Neural cell (in vitro differentiated cells): ENCODE data around the gene PTPRD. TPM values are rescaled to one million over a fixed set of nuclear protein-coding genes. Genes with fewer than 3 reads are reported as not detected.

Source experiments
- H2AFZ ChIP-seq: fragments of 200-600, 300-800 bp; sonication (generic), shearing (Covaris generic); 2 replicates; pipeline ENCODE4 v1.6.0; 2014; ENCODE audit warnings: low read depth, mild to moderate bottlenecking, antibody characterized with exemption, low read length, moderate library complexity
- H3F3A ChIP-seq: fragments of 200-600 bp; shearing (Covaris generic); 2 replicates; pipeline ENCODE4 v1.6.1; 2016; ENCODE audit warnings: mild to moderate bottlenecking, moderate library complexity, mixed read lengths, antibody characterized with exemption, low read length; ENCODE audit not compliant: insufficient read depth, poor library complexity, severe bottlenecking
- H3K27ac ChIP-seq: fragments of 200-600, 300-800 bp; sonication (generic), shearing (Covaris generic); 2 replicates; pipeline ENCODE4 v1.5.1; 2014; ENCODE audit warnings: mild to moderate bottlenecking, low read length, moderate library complexity
- H3K27me3 ChIP-seq: fragments of 300-800, 200-600 bp; sonication (generic), shearing (Covaris generic); 2 replicates; pipeline ENCODE4 v1.6.0; 2014; ENCODE audit warnings: mild to moderate bottlenecking, low read depth, low read length, moderate library complexity; ENCODE audit not compliant: insufficient read depth
- H3K36me3 ChIP-seq: fragments of 300-800, 200-600 bp; sonication (generic), shearing (Covaris generic); 2 replicates; pipeline ENCODE4 v1.5.1; 2014; ENCODE audit warnings: mild to moderate bottlenecking, antibody characterized with exemption, low read length, moderate library complexity; ENCODE audit not compliant: insufficient read depth
- H3K4me2 ChIP-seq: fragments of 300-800, 200-600 bp; sonication (generic), shearing (Covaris generic); 2 replicates; pipeline ENCODE4 v1.6.0; 2014; ENCODE audit warnings: mild to moderate bottlenecking, low read length
- H3K4me3 ChIP-seq: fragments of 300-800, 200-600 bp; sonication (generic), shearing (Covaris generic); 2 replicates; pipeline ENCODE4 v1.5.1; 2014; ENCODE audit warnings: mild to moderate bottlenecking, low read length, moderate library complexity
- H3K79me2 ChIP-seq: fragments of 200-600 bp; shearing (Covaris generic); replicated peaks from 2 replicates; pipeline ENCODE4 v1.6.0; 2014; ENCODE audit warnings: mild to moderate bottlenecking, low read length, moderate library complexity; ENCODE audit not compliant: insufficient read depth
- H3K9ac ChIP-seq: fragments of 300-800, 200-600 bp; sonication (generic), shearing (Covaris generic); 2 replicates; pipeline ENCODE4 v1.6.1; 2016; ENCODE audit warnings: mild to moderate bottlenecking, low read length, mixed read lengths
- H3K9me2 ChIP-seq: fragments of 200-600 bp; shearing (Covaris generic); 2 replicates; pipeline ENCODE4 v1.6.1; 2016; ENCODE audit warnings: mild to moderate bottlenecking, low read length, mixed read lengths; ENCODE audit not compliant: insufficient read depth
- H3K9me3 ChIP-seq: fragments of 200-600, 300-800 bp; sonication (generic), shearing (Covaris generic); 2 replicates; pipeline ENCODE4 v1.6.1; 2016; ENCODE audit warnings: mild to moderate bottlenecking, mixed run types, low read length, moderate library complexity, mixed read lengths
- H4K20me1 ChIP-seq: fragments of 200-600 bp; shearing (Covaris generic); 2 replicates; pipeline ENCODE4 v1.6.1; 2016; ENCODE audit warnings: mild to moderate bottlenecking, mixed run types; ENCODE audit not compliant: insufficient read depth
- EP300 ChIP-seq: fragments of 450-650 bp; conservative IDR thresholded peaks from 2 replicates; pipeline ENCODE4 v1.6.1; 2014; ENCODE audit warnings: antibody characterized with exemption, mild to moderate bottlenecking, moderate library complexity; ENCODE audit not compliant: poor library complexity, severe bottlenecking
- EZH2 ChIP-seq: fragments of 200-600, 300-800 bp; shearing (Covaris generic), sonication (generic); IDR thresholded peaks from 2 replicates; pipeline ENCODE4 v1.6.1; 2014; ENCODE audit warnings: antibody characterized with exemption, low read length, borderline replicate concordance, mild to moderate bottlenecking; ENCODE audit not compliant: insufficient read depth, poor library complexity, severe bottlenecking
- MXI1 ChIP-seq: fragments of 450-650 bp; conservative IDR thresholded peaks from 2 replicates; pipeline ENCODE4 v1.6.1; 2014; ENCODE audit warnings: antibody characterized with exemption, mild to moderate bottlenecking; ENCODE audit not compliant: poor library complexity, severe bottlenecking
- POLR2AphosphoS5 ChIP-seq: IDR thresholded peaks from 2 replicates; pipeline ENCODE4 v1.6.1; 2012
- RAD21 ChIP-seq: fragments of 450-650 bp; conservative IDR thresholded peaks from 2 replicates; pipeline ENCODE4 v1.6.1; 2014; ENCODE audit warnings: antibody characterized with exemption, mild to moderate bottlenecking, moderate library complexity
- SMC3 ChIP-seq: fragments of 450-650 bp; conservative IDR thresholded peaks from 2 replicates; pipeline ENCODE4 v1.6.1; 2014; ENCODE audit warnings: antibody characterized with exemption, mild to moderate bottlenecking, moderate library complexity; ENCODE audit not compliant: poor library complexity
- TAF1 ChIP-seq: IDR thresholded peaks from 2 replicates; pipeline ENCODE4 v1.6.1; 2012; ENCODE audit warnings: low read depth
- polyA plus RNA-seq: library from polyadenylated mRNA; depleted of rRNA; stranded (reverse); fragments of >200 nt; gene quantifications from 2 replicates; pipeline ENCODE4 v1.2.3, GENCODE V29; 2014
- TF ChIP-seq, protein P1 (sequence below): IDR thresholded peaks from 2 replicates; pipeline ENCODE4 v1.6.1; 2012; ENCODE audit warnings: borderline replicate concordance
- TF ChIP-seq, protein P2 (sequence below): fragments of 450-650 bp; IDR thresholded peaks from 2 replicates; pipeline ENCODE4 v1.5.1; 2014; ENCODE audit warnings: antibody characterized with exemption, mild to moderate bottlenecking, moderate library complexity; ENCODE audit not compliant: poor library complexity, severe bottlenecking

Gene PTPRD
- polyA plus RNA-seq, 1 donor from 2014 or later: 143 TPM

DNA sequence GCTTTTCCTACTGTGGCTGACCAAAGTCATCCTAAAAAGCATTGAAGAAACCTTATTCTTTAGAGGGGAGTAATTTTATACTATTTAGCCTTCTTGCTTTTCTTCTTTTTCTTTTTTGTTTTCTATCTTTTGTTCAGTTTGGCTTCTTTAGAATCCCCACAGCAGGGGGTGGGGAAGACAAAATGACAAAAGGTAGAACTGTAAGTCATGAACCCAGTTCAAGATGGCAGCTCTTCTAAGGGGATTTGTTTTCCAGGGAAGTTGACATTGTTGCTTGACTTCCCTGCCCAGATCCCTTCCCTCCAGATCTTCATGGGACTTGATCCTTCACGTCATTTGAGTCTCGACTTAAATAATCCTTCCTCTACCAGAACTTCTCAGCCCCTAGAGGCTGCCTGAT lies 2120.8 kb downstream of the PTPRD start:
- no peaks in the 10 kb centered on the region for H3K79me2 ChIP-seq
- H3K27me3 ChIP-seq: no peaks in the 10 kb centered on the region
- no peak overlapping the region for H2AFZ ChIP-seq
- H3F3A ChIP-seq: no peaks in the 10 kb centered on the region
- peaks cover 10% of the 10 kb centered on the region for H3K36me3 ChIP-seq
- H4K20me1 ChIP-seq: no peaks in the 10 kb centered on the region
- no peaks in the 10 kb centered on the region for H3K9me3 ChIP-seq
- H3K9me2 ChIP-seq: no peaks in the 10 kb centered on the region
- no peak overlapping the region for H3K4me2 ChIP-seq
- TF ChIP-seq RAD21: no peak
- TF ChIP-seq EP300: no peak
- TF ChIP-seq, protein P1, sequence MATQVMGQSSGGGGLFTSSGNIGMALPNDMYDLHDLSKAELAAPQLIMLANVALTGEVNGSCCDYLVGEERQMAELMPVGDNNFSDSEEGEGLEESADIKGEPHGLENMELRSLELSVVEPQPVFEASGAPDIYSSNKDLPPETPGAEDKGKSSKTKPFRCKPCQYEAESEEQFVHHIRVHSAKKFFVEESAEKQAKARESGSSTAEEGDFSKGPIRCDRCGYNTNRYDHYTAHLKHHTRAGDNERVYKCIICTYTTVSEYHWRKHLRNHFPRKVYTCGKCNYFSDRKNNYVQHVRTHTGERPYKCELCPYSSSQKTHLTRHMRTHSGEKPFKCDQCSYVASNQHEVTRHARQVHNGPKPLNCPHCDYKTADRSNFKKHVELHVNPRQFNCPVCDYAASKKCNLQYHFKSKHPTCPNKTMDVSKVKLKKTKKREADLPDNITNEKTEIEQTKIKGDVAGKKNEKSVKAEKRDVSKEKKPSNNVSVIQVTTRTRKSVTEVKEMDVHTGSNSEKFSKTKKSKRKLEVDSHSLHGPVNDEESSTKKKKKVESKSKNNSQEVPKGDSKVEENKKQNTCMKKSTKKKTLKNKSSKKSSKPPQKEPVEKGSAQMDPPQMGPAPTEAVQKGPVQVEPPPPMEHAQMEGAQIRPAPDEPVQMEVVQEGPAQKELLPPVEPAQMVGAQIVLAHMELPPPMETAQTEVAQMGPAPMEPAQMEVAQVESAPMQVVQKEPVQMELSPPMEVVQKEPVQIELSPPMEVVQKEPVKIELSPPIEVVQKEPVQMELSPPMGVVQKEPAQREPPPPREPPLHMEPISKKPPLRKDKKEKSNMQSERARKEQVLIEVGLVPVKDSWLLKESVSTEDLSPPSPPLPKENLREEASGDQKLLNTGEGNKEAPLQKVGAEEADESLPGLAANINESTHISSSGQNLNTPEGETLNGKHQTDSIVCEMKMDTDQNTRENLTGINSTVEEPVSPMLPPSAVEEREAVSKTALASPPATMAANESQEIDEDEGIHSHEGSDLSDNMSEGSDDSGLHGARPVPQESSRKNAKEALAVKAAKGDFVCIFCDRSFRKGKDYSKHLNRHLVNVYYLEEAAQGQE: no peak
- no peak for TF ChIP-seq EZH2
- TF ChIP-seq MXI1: no peak
- no peak for TF ChIP-seq TAF1
- no peak for TF ChIP-seq SMC3
- TF ChIP-seq, protein P2, sequence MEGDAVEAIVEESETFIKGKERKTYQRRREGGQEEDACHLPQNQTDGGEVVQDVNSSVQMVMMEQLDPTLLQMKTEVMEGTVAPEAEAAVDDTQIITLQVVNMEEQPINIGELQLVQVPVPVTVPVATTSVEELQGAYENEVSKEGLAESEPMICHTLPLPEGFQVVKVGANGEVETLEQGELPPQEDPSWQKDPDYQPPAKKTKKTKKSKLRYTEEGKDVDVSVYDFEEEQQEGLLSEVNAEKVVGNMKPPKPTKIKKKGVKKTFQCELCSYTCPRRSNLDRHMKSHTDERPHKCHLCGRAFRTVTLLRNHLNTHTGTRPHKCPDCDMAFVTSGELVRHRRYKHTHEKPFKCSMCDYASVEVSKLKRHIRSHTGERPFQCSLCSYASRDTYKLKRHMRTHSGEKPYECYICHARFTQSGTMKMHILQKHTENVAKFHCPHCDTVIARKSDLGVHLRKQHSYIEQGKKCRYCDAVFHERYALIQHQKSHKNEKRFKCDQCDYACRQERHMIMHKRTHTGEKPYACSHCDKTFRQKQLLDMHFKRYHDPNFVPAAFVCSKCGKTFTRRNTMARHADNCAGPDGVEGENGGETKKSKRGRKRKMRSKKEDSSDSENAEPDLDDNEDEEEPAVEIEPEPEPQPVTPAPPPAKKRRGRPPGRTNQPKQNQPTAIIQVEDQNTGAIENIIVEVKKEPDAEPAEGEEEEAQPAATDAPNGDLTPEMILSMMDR: no peak
- no peak for TF ChIP-seq POLR2AphosphoS5
- no peak overlapping the region for H3K9ac ChIP-seq
- H3K4me3 ChIP-seq: no peak overlapping the region
- H3K27ac ChIP-seq: no peak overlapping the region

DNA sequence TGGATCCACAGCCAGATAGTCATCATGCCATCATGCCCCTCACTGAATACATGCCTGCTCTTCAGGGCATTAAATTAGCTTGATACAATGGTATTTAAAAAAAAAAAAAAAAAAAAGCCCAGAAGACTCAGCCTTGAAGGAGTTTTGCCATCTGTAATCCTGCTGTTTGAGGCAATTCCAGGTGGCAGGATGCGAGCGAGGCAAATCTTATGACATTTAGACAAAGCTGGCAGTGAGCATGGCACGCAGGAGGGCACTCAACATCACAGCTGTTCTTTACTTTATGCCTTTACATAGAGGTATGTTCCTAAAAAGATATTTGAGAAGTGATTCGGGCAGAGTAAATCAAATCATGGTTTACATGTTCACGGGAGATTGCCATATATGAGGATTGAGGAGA lies 2121.2 kb downstream of the PTPRD start:
- Histone ChIP-seq H4K20me1 (no peaks in the 10 kb centered on the region), H3F3A (no peaks in the 10 kb centered on the region), H2AFZ (no peak overlapping the region), H3K4me3 (no peak overlapping the region), H3K27ac (no peak overlapping the region), H3K9me2 (no peaks in the 10 kb centered on the region), H3K9me3 (no peaks in the 10 kb centered on the region), H3K9ac (no peak overlapping the region), H3K79me2 (no peaks in the 10 kb centered on the region), H3K4me2 (no peak overlapping the region), H3K36me3 (peaks cover 10% of the 10 kb centered on the region), H3K27me3 (no peaks in the 10 kb centered on the region)
- TF ChIP-seq RAD21: no peak
- TF ChIP-seq EZH2: no peak
- no peak for TF ChIP-seq MXI1
- TF ChIP-seq SMC3: no peak
- TF ChIP-seq, protein P2: no peak
- TF ChIP-seq, protein P1: no peak
- no peak for TF ChIP-seq POLR2AphosphoS5
- no peak for TF ChIP-seq TAF1
- no peak for TF ChIP-seq EP300
